Measurements from ENCODE around the gene REX1BD. TPM values are rescaled to one million over a fixed set of nuclear protein-coding genes. Genes with fewer than 3 reads are reported as not detected.

The REX1BD gene
- total and polyA plus RNA-seq, 2 of the 13 experiments (the other 11 are each of a cell fraction or from before 2014, with no cell fraction given) = 7.5 to 25.4 TPM

- TF ChIP-seq ZNF609 (CRISPR knock-in tag; IDR thresholded peaks at IDR 0.05; ENCODE audit: borderline replicate concordance) = no peak
- no peak for TF ChIP-seq PHF21A (CRISPR knock-in tag; IDR thresholded peaks at IDR 0.05)
- TF ChIP-seq MTA3 (CRISPR knock-in tag; IDR thresholded peaks at IDR 0.05) = no peak
- no peak for TF ChIP-seq PATZ1 (CRISPR knock-in tag; IDR thresholded peaks at IDR 0.05)
- TF ChIP-seq CBX1 (IDR thresholded peaks at IDR 0.05; ENCODE audit: low read depth) = no peak
- no peak for TF ChIP-seq ZNF10 (CRISPR knock-in tag; IDR thresholded peaks at IDR 0.05; ENCODE audit: borderline replicate concordance, low read depth)
- no peak for TF ChIP-seq KDM1A (CRISPR knock-in tag; IDR thresholded peaks at IDR 0.05)
- peak; percentile 39 for TF ChIP-seq RBM39 (IDR thresholded peaks at IDR 0.05; ENCODE audit: low read depth, low read length, poor library complexity, severe bottlenecking)
- no peak for TF ChIP-seq ZNF281 (CRISPR knock-in tag; IDR thresholded peaks at IDR 0.05; ENCODE audit: borderline replicate concordance)
- no peak for TF ChIP-seq ZNF597 (CRISPR knock-in tag; IDR thresholded peaks at IDR 0.05)
- no peak for TF ChIP-seq SRSF4 (IDR thresholded peaks at IDR 0.05; ENCODE audit: low read depth, low read length, poor library complexity, severe bottlenecking)
- TF ChIP-seq GATAD1 (CRISPR knock-in tag; IDR thresholded peaks at IDR 0.05) = peak; percentile 70; the same call in 1 of the 2 replicates
- TF ChIP-seq ZNF772 (CRISPR knock-in tag; IDR thresholded peaks at IDR 0.05) = no peak
- peak; percentile 53; the same call in 1 of the 2 replicates for TF ChIP-seq REXO4 (CRISPR knock-in tag; IDR thresholded peaks at IDR 0.05; ENCODE audit: borderline replicate concordance)
- no peak; the same call in 1 of the 2 replicates for TF ChIP-seq BATF2 (CRISPR knock-in tag; IDR thresholded peaks at IDR 0.05)
- TF ChIP-seq ZNF7 (CRISPR knock-in tag; IDR thresholded peaks at IDR 0.05) = no peak
These were observed 48.5 kb downstream of the REX1BD start, which contains the start of gene KLHL26 (continued) for GRCh38 chr19:18636969-18637629.
